ENCODE measurements around the gene IGF1R.

Gene IGF1R

DNA sequence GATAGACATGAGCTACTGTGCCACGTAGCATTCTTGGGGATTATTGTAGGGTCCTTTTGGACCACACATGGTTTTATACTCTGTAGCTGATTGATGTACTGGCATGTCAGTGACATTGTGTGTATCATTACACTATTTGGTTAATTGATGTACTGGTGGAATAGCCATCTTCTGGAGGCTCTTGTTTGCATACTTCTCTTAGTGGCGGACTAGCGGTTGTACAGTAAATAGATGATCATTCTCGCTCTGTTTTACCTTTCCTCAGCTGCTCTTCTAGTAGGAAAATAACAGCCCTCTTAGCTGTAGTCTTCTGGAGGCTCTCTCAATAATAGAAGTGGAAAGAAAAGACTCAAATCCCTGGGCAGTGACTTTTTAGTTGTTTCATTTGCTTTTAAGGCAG, 24.8 kb downstream of the IGF1R start:
- DNase-seq = no peak

DNA sequence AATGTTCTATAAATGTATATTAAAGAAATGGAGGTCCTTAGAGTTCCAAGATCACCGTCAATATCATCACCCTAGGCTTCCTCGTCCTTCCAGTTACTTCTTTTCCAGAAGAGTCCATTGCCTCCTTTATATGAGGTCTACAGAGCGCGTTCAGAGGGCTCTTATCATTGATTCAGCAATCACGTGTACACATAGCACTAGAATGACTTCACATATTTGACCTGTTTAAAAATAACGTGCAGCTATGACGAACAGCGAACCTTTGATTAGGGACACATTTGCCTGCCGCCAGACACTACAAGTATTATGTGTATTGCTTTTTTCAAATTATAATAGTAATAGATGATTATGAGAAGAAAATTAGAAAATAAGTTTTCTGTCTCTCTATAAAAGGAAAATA, 26.0 kb downstream of the IGF1R start:
- DNase-seq = no peak

DNA sequence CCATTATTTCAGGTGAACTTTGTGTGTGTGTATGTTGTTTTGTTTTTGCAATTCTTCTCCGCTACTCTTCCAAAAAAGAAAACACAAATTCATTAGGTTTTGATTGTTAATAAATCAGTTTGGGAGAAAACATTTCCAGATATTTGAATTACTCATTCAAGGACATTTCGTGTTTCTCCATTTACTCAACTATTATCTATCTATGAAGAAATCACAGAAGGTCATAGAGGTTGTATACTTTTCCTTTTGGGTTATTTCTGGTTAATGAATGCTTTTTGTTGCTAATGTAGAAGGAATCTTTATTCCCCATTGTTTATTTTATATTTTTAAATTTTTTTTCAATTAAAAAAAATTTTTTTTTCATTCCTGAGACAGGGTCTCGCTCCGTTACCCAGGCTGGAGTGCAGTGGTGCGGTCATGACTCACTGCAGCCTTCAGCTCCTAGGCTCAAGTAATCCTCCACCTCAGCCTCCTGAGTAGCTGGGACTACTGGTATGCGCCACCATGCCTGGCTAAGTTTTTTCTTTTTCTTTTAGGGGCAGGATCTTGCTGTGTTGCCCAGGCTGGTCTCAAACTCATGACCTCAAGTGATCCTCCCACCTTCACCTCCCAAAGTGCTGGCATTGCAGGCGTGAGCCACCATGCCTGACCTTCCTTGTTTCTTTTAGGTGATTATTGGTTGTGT, 28.4 kb downstream of the IGF1R start:
- DNase-seq = peak; percentile 27

DNA sequence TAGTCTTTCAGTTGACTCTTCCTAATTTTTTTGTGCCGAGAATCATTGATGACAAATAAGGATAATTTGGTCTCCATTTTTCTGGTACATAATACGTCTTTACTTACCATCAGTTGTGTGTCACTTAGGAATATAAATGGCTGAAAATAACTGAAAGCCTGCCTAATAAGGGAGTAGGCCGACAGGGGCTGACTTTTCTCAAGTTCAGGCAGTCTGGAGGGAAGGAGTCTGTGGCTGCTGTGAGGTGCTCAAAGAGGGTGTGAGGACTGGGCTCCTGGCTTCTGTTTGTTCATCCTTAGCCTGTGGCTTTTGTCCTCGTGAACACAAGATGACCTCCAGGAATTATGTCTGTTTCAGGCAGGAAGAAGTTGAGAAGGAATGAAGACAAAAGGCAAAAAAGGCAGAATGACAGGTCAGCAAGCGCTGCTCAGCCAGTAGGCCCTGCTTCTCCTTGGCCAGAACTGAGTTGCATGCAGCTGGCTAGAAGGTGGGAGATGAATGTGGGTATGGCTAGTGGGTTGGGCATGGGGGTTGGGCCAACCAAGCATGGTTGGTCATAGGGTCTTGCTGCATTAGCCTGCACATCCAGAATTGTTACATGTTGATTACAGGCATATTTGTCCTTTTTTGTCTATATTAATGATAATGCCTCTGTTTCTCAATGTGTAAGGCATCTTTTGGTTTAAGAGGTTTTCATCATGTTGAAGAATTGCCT, 29.2 kb downstream of the IGF1R start:
- DNase-seq = no peak

DNA sequence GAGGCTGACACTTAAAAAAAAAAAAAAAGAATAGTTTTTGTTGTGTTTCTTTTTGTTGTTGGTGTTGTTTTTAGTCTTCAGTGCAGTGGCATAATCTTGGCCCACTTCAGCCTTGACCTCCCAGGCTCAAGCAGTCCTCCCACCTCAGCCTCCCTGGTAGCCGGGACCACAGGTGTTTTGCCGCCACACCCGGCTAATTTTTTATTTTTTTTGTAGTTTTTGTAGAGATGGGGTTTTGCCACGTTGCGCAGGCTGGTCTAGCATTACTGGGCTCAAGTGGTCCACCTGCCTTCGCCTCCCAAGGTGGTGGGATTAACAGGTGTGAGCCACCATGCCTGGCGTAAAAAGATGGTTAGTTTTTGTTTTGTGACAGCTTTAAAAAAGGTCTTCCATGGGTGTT, 30.1 kb downstream of the IGF1R start:
- DNase-seq = no peak

DNA sequence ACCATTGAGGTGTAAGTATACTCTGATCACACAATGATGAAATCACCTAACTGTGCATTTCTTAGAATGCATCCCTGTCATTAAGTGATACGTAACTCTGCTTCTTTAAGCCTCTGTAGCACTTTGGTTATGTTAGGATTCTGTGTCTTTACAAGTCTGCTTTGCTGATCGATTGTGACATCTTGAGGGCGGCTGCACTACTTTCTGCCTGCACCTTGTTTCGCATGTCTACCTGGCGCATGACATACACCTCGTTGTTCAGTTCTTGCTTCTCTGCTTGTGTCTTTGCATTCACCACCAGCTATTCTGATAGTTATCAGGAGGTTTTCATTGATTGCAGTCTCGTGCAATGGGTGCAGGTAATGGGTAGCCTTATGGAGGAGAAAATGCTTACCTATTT, 32.7 kb downstream of the IGF1R start:
- no peak for DNase-seq

DNA sequence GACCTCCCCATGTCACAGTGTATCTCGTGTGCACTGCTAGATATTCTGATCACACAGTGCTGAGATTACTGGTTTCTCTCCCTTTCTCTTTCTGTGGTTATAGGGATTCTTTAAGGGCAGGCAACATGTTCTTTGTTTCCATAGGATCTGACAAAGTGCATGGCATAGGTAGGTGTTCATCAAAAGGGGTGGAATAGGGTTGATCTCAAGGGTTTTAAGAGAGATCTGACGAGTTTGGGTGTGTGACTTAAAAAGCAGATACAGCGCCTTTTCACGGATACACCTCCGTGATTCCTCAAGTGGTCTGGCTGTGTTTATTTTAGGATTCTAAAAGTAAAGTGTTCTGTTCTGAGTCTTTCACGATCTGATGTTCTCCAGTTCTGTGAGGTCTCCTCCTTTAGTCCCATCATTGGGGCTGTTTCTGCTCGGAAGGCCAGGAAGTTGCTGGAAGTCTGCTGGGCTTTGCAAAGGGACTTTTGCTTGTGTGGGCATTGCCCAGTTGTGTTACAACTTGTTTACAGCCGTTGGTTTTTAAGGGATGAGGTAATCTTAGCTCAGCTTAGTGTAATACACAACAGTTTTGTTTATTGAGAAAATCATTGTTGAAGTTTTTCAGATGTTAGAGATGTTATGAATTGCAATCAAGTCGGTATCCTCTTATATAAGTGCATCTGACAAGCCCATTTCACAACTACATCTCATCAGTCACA, 34.8 kb downstream of the IGF1R start:
- no peak for DNase-seq

DNA sequence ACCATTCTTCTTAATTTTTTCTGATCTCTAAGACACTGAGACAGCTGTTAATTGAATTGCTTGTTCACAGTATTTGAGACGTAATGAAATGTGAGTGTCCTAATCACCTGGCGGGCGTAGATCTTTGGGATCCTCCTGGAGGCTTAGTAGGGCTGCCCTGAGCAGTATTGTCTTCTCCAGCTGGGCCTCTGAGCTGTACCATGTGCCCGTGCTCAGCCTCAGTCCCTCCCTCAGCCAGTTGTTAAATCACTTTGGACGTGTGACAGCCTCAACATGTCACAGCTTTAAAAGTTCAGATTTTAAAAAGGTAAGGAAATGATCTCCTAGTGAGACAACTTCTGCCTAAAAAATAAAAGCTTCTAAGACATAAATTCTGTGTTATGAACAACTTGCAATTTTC, 35.5 kb downstream of the IGF1R start:
- no peak for DNase-seq

DNA sequence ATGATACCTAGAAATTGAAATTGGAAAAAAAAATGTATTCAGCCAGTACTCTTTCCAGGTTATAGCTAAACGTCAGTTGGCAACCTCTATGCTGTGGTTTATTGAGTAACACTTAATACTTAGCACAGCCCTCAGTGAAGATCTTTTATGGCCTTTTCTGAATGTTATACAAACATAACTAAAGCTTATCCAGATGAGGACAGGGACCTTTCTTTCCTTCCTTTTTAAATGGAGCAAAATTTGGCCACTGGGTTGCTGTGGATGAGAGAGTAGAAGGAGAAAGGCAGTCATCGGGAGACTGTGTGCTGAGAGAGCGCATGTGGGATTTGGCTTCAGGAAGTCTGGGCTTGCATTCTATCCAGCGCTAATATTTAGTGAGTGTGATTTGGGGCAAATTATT, 36.1 kb downstream of the IGF1R start:
- peak; percentile 29 for DNase-seq

DNA sequence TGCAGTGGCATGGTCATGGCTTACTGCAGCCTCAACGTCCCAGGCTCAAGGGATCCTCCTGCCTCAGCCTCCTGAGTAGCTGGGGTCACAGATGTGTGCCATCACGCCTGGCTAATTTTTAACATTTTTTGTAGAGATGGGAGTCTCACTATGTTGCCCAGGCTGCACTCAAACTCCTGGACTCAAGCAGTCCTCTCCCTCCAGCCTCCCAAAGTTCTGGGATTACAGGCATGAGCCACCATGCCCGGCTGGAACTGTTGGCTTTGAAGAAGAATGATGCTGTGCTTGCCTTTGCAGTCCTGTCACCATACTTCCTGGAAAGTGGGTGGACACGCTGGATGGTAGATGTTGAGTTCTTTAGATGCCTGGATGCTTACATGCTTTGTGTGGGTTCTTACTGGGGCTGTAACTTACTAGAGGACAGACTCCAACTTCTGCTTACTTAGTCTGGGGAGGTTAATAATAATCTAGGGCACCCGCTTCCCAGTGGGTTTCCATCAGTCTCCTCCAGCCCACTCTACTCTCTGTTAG, 36.7 kb downstream of the IGF1R start:
- DNase-seq = peak; percentile 68

DNA sequence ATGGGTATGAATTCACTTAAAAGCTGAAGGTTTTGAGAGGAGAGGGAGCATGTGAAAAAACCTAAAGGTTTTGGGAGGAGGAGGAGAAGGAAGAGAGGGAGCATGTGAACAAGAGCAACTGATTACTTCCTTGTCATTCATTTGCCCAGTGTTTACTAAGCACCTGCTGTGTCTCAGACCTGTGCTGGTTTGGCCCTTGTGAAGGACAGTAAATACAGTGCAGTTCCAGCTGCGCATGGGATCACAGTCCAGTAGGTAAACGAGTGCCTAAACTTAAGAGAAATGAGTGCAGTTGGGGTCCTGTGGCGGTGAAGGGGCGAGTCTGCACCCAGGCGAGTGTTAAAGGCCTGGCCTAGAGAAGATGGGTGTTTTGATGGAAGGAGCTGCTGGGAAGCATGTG, 38.6 kb downstream of the IGF1R start:
- DNase-seq = no peak

DNA sequence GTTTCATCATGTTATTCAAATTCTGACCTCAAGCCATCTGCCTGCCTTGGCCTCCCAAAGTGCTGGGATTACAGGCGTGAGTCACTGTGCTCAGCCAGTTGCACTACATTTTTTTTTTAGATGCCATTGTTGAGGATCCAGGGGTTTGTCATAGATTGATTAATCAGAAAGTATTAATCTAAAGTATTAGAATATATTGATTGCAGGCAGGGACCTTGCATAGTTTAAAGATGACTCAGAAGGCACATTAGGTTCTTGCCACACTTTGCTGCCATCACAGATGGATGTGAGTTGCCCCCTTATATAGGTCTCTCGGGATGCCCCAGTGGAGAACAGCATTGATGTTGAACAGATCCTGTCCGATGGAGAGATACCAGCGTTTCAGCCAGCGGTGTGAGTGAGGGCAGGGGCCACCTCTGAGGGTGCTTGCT, 41.1 kb downstream of the IGF1R start:
- peak; percentile 79 for DNase-seq

DNA sequence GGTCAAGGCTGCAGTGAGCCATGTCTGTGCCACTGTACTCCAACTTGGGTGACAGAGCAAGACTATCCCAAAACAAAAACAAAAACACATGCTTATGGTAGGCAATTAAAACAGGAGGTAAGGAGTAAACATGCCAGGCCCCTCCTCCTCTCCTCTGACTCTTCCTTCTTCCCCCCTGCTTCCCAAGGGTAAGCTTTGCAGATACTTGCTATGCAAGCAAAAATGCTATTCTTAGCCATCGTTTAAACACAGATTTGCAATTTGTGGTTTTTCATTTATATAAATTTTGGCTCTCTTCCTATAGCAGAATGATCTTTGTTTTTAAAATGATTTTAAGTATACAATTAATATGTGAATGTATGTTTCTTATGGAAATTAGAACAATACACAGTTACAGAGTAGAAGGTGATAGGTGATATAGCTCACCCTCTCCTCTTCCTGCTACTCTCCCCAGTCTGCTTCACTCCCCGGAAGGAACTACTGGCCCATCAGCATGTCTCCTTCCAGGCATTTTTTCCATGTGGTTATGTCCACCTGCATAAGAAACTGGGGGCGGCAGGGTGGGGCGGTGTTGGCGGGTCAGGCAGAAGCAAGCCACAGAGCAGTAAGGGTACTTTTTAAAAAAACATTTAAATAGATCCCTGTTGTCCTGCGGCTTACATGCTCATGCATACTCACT, 42.1 kb downstream of the IGF1R start:
- DNase-seq = no peak

DNA sequence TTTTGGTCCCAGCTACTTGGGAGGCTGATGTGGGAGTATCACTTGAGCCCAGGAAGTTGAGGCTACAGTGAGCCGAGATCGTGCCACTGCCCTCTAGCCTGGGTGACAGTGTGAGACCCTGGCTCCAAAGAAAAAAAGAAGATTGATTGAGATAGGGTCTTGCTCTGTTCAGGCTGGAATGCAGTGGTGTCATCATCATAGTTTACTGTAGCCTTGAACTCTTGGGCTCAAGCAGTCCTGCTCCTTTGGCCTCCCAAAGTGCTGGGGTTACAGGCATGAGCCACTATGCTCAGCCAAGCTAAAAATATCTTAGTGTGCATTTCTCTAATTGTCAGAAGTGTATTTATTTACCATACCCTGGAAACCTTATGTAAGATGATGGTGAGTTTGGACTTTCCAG, 43.9 kb downstream of the IGF1R start:
- no peak for DNase-seq

DNA sequence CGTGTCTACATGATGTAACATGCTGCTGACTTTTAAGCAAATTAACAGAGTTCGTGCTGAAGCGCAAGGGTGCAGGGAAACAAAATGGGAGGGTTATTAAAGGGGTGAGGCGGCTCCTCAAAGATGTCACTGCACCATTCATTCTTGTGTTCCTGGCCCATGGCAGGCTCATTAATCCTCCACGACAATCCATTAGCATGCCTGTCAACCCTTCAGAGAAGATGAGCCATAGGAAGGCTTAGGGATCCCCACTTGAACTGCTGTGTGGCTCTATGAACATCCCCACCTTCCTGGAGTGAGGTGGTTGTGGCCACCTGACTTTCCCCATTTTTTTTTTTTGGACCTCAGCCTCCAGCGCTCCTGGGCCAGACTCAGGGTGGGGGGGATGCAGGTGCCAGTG, 45.8 kb downstream of the IGF1R start:
- no peak for DNase-seq

DNA sequence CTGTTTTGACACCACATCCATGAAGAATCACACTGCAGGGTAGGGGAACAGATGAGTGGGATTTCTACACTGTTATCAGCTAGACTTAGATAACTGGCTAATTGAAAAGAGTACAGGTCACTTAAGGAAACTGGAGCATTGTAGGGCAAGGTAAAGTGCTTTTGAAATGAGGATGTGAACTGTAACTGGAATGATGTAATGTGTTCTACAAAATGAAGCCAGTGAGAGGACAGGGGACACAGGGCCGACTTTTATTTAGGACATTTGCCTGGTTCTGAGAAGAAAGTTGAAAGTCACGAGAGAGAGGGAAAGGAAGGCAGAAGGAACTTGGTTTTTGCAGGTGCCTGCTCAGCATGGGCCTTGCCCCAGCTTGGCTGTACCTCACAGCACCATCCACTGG, 50.5 kb downstream of the IGF1R start:
- no peak for DNase-seq

DNA sequence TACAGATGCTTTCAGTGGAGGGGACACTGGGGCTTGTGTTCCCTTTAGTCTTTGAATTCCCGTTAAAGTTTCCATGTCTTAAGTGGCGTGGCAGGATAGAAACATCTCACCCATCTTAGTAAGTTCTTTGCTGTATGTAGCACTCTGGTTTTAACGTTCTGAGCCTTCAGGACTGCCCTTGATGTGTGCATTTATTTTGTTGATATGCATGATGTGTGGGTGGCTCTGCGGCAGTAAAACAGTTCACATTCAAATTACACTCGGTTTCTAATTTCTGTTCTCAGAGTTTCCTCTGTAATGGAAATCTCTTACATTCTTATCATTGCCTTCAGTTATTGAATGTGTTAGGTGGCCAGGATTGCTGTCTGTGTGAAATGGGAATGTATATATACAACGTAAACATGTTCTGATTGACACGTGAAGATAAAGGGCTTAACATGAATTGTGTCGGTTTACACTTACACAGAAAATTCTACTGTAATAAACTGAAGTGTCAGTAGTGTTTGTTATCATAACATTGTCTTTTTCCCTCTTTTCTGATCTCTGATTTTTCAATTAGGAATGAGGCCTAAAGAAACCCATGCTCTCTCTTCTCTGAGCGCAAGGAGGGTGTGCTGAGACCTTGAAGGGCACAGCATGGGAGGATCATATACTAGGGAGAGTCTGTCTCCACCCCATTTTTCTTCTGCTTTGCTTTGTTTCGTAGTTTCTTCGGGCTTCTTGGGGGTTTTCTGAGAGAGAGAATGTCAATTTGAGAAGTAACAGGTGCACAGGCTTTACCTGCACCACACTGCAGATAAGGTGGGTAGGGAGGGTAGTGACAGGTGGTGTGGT, 51.5 kb downstream of the IGF1R start:
- no peak for DNase-seq

DNA sequence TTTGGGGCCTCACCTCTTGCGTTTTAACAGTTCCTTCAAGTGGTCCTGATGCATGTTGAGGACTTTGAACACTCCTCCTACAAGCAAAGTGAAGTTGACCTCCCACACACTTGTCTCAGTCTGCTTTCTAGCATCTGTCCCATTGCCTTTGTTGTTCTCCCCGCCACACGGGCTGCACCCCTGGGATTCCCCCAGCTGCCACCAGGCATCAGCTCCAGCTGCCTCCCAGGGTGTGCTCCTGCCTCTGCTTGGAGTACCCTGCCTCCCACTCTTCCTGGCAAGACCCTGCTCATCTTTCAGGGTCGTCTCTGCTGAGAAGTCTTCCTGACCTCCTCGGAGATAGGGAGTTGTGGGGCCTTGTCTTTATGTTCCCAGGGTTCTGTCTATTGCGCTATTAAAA, 52.2 kb downstream of the IGF1R start:
- DNase-seq = no peak

DNA sequence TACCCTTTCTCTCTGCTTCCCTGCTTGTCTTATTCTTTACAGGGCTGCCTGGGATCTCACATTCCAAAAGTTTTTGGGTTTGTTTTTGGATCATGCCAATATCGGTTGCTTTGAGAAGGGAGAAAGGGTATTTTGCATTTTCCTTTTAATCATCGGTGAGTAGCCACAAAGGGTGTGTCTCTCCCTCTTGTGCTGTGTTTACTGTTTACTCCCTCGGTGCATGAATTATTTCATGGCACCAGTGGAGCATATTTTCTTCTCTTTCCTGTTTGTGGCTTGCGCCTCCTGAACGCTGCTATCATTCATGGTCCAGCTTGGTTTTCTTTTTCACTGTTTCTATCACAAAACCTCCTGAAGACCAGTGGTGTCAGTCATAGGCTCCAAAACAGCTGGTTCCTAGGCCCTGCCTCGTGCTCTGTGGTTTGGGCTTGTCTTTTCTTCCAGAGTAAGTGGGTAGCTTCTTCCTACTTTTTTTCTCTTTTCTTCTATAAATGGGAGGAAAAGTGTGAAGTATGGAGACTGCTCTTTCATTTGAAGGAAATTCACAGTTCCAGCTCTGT, 54.9 kb downstream of the IGF1R start:
- DNase-seq = no peak

DNA sequence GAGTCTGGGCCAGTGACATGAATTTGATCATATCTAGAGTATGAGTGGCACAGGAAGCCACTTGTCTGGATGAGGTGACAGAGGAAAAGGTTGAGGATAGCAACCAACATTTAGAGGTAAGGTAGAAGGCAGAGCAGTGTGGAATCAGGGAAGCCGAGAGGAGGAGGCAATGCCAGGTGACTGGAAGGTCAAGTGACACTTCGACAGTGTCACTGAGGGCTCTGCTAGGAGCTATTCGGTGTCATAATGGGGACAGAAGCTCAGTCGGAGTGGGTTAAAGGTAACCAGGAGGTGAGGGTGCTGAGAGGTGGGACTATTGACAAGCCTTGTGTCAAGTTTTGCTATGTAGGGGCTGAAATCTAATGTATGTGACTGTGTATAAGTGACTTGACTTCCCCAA, 56.7 kb downstream of the IGF1R start:
- no peak for DNase-seq

DNA sequence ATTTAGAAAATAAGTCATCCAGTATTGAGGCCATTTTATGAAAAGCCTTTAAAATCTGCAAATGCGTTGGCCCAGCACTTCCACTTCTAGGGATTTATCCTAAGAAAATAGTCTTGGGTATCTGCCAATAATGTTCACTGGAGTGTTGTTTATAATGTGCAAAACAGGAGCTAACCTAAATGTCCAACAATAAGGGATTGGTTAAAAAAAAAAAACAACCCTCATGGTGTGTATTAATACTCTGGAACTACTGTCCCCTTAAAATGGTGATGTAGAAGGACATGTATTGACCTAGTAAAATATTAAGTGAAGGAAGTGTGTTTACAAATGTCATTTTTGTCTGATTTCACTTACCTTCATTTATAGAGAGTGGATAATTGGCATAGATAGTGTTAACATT, 58.0 kb downstream of the IGF1R start:
- no peak for DNase-seq

DNA sequence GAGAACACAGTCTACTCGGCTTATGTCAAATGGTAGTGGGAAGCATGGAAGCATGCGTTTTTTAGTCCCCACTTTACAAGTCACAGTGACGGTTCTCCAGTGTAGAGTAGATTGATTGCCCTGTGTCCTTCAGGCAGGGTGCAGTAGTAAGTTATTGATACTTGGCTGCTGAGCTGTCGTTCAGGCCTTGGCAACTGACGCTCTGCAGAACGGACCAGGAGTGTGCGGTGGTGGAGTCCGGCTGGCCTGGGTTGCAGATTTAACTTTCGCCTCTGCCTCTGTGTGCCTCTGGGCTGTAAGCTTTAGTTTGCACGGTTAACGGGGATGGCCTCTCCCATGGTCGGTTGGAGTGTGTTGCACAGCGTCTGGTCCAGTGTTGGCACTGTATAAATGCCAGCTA, 58.6 kb downstream of the IGF1R start:
- no peak for DNase-seq
